ENCODE measurements around the gene PRIM1.
A peak's percentile ranks its signal among the peaks of the same experiment; 100 is the strongest.
"Not testable (repeated sequence)": the region's sequence is repeated elsewhere in the genome, so short reads cannot be mapped to it uniquely, and the experiment has no call there.

The PRIM1 gene

DNA sequence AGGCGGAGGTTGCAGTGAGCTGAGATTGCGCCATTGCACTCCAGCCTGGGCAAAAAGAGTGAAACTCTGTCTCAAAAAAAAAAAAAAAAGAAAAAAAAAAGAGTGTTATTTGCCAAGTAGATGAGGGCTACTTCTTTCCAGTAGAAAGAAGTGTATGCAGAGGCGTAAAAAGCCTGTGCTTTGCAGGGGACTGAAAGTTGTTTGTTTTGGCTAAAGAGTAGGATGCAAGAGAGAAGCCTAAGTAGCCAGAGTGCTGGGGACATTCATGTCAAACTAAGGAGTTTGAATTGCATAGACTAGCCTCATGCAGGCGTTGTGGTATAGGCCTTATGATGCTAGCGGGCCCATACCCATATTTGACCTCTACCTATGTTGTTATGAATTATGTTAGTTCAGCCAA, 20.5 kb upstream of the PRIM1 start:
- no peak for ATAC-seq
- Mint-ChIP-seq H3K27ac (no peak overlapping the region), H3K4me1 (no peaks in the 10 kb centered on the region), H3K36me3 (no peaks in the 10 kb centered on the region), H3K9me3 (no peaks in the 10 kb centered on the region), H3K4me3 (no peak overlapping the region)
- no peak for DNase-seq (ENCODE audit: low spot score in 2 of 2)

DNA sequence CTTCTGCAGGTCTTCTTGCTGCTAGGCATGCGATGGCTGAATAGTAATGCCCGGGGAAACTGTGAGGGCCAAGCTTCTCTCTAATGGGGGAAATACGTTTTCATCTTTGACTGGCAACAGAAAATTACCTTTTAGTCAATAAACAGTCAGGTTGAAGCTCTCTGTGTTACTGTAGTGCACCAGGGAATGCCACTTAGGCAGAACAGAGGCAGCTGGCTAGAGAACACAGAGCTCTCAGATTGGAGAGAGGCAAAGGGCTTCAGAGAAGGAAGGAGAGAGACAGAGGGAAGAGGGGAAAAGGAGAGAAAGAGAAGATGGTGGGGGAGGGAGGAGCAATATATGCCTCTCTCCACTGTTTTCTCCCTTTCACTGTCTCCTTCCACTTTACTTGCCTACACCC, 17.7 kb upstream of the PRIM1 start:
- no peak overlapping the region for H3K4me3 Mint-ChIP-seq
- H3K27ac Mint-ChIP-seq: no peak overlapping the region
- H3K4me1 Mint-ChIP-seq: no peaks in the 10 kb centered on the region
- no peaks in the 10 kb centered on the region for H3K9me3 Mint-ChIP-seq
- DNase-seq (ENCODE audit: low spot score in 2 of 2) (no peak), ATAC-seq (no peak)
- H3K36me3 Mint-ChIP-seq: no peaks in the 10 kb centered on the region

DNA sequence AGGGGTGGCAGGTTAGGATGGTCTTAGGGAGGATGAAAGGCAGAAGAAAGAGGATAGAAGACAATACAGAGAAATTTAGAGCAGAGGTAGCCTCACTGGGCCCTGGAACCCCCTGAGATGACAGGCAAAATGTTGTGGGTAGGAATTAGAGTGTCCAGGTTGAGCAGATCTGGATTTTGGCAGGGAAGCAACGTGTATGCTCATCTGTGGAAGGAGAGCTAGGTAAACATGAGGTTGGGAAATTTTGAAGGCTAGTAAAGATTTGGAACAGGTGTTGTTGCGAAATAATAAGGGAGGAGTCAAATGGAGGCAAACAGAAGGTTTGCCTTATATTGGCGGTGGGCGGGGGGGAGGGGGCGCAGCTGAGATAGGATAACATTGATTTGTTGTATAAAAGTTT, 16.3 kb upstream of the PRIM1 start:
- no peaks in the 10 kb centered on the region for H3K4me1 Mint-ChIP-seq
- no peaks in the 10 kb centered on the region for H3K9me3 Mint-ChIP-seq
- DNase-seq (ENCODE audit: low spot score in 2 of 2) (no peak), ATAC-seq (no peak)
- no peak overlapping the region for H3K4me3 Mint-ChIP-seq
- H3K36me3 Mint-ChIP-seq: no peaks in the 10 kb centered on the region
- H3K27ac Mint-ChIP-seq: no peak overlapping the region

DNA sequence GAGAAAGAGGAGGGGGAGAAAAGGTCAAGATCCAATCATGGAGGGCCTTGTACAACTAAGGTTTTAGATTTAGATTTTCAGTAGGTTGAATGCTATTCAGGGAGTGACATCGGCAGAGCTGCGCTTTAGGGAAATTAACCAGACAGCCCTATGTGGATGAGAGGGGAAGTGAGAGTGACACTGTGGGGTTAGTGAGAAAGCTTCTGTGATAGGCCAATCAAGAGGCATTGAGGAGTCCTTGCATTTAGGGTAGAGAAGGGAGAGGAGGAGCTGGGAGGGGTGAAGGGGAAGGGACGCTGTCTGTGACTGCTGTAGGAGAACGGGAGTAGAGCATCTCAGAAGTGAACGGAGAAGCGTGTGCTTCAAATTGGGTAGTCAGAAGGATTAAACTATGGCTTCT, 14.4 kb upstream of the PRIM1 start:
- no peaks in the 10 kb centered on the region for H3K9me3 Mint-ChIP-seq
- H3K27ac Mint-ChIP-seq: no peak overlapping the region
- no peak for DNase-seq (ENCODE audit: low spot score in 2 of 2)
- H3K36me3 Mint-ChIP-seq: no peaks in the 10 kb centered on the region
- H3K4me3 Mint-ChIP-seq: no peak overlapping the region
- H3K4me1 Mint-ChIP-seq: peaks cover 5% of the 10 kb centered on the region
- no peak for ATAC-seq

DNA sequence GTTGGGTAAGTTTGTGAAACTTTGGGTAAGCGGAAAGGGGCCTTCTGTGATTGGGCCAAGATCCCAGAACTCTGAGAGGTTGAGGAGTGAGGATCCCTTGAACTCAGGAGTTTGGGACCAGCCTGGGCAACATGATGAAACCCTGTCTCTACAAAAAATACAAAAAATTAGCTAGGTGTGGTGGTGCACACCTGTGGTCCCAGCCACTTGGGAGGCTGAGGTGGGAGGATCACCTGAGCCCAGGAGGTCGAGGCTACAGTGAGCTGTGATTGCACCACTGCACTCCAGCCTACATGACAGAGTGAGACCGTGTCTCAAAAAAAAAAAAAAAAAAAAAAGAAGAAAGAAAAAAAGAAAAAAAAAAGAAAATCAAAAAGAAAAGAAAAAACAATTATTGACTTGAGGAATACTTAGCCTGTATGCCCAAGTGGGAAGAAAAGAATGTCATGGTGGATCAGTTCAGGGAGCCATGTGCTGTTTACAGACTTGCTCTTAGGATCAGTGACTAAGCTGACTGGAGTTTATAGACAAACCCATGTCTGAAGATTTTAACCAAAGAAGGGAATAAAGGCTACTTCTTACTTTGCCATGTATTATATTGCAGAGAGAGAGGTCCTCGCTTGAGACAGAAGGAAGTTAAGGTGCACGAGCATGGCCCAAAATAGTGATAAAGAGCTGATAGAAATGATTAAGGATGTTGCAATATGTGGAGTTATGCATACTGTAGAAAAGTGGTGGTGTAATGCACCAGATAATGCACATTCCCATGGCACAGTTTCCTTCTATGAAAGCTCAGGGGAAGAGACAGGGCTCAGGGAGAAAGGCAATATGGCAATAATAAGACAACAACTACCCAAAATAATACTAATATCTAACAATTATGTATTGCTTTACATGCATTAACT, 11.9 kb upstream of the PRIM1 start:
- DNase-seq (ENCODE audit: low spot score in 2 of 2): no peak

DNA sequence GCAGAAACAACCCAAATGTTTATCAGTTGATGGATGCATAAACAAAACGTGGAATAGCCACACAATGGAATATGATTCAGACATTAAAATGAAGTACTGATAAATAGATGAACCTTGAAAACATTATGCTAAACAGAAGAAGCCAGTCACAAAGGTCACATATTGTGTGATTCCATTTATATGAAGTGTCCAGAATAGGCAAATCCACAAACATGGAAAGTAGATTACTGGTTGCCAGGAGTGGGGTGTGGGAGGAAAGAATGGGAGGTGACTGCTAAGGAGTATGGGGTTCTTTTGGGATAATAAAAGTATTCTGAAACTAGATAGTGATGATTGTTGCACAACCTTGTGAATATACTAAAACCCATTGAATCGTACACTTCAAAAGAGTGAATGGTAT, 9.7 kb upstream of the PRIM1 start:
- Mint-ChIP-seq H3K4me1 (peaks cover 11% of the 10 kb centered on the region), H3K36me3 (no peaks in the 10 kb centered on the region), H3K27ac (no peak overlapping the region), H3K9me3 (no peaks in the 10 kb centered on the region), H3K4me3 (no peak overlapping the region)
- no peak for DNase-seq (ENCODE audit: low spot score in 2 of 2)
- ATAC-seq: no peak

More for the DNA sequence above, 11.9 kb upstream of the PRIM1 start:
- no peak overlapping the region for H3K27ac Mint-ChIP-seq
- no peak for ATAC-seq
- H3K36me3 Mint-ChIP-seq: no peaks in the 10 kb centered on the region
- peaks cover 6% of the 10 kb centered on the region for H3K4me1 Mint-ChIP-seq
- H3K9me3 Mint-ChIP-seq: no peaks in the 10 kb centered on the region
- H3K4me3 Mint-ChIP-seq: no peak overlapping the region

DNA sequence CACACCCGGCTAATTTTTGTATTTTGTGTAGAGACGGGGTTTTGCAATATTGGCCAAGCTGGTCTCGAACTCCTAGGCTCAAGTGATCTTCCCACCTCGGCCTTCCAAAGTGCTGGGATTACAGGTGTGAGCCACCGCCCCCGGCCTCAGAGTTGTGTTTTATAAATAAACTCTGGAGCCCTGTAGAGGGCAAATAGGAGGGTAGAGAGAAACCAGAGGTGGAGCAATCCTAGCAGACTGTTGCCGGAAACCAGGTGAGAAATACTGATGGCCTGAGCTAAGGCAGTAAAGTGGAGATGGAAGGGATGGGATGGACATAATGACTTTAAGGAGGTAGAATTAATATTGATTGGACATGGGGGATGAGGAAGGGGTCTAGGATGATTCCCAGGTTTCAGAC, 8.3 kb upstream of the PRIM1 start:
- H3K4me1 Mint-ChIP-seq: peaks cover 11% of the 10 kb centered on the region
- DNase-seq (ENCODE audit: low spot score in 2 of 2) (no peak), ATAC-seq (no peak)

DNA sequence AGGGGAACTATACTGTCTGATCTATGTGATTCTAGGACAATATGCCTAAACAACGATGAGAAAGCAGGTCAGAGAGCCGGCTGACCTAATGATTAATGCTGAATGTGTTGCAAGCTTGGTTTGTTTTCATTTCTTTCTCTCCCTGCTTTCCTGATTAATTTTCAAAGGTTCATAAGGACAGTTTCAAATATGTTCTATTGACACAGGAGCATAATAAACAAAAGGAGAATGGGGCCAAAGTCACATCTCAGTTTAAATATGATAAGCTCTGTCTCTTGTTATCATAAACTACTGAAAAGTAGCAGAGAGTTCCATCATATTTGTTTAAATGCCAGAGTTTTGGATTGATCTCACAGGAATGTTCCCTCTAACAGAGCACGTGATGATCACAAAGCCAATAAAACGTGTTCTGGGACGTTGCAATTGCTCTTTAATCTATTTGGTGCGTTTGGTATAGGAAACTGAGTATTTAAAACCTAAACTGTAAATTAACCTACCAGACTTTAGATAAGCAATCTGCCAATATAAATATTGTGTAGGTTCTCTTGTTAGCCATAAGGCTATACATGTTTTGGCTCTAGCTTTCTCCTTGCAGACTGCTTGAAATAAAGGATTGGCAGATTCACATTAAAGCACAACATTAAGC, 7.3 kb upstream of the PRIM1 start:
- ATAC-seq (no peak), DNase-seq (ENCODE audit: low spot score in 2 of 2) (no peak)
- no peaks in the 10 kb centered on the region for H3K9me3 Mint-ChIP-seq
- no peak overlapping the region for H3K4me3 Mint-ChIP-seq
- H3K4me1 Mint-ChIP-seq: peaks cover 11% of the 10 kb centered on the region
- no peak overlapping the region for H3K27ac Mint-ChIP-seq
- no peaks in the 10 kb centered on the region for H3K36me3 Mint-ChIP-seq

More for the DNA sequence above, 8.3 kb upstream of the PRIM1 start:
- Mint-ChIP-seq H3K36me3 (no peaks in the 10 kb centered on the region), H3K4me3 (no peak overlapping the region), H3K27ac (no peak overlapping the region), H3K9me3 (no peaks in the 10 kb centered on the region)

DNA sequence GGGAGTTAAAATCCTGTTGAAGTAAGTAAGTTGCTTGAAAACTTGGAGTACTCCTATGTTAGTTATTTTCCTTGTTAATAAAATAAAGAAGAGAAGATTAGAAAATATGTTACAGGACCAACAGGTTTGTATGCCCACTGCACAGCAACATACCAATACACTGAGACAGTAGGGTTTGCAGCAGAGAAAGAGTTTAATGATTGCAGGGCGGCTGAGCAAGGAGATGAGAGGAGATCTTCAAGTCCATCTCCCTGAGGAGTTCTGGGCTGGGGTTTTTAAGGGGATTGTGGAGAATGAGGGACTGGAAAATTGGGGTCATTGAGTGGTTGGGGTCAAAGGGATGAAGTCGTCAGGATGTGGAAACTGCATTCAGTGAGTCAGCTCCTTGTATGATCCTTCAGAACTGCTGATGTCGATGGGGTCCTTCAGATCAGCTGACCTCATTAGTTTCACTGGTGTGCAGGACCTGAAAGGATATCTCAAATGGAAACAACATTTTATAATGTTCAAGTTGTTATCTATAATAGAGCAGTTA, 6.7 kb upstream of the PRIM1 start:
- H3K9me3 Mint-ChIP-seq: no peaks in the 10 kb centered on the region
- H3K36me3 Mint-ChIP-seq: no peaks in the 10 kb centered on the region
- peaks cover 11% of the 10 kb centered on the region for H3K4me1 Mint-ChIP-seq
- H3K4me3 Mint-ChIP-seq: no peak overlapping the region
- DNase-seq (ENCODE audit: low spot score in 2 of 2) (no peak), ATAC-seq (no peak)
- no peak overlapping the region for H3K27ac Mint-ChIP-seq

DNA sequence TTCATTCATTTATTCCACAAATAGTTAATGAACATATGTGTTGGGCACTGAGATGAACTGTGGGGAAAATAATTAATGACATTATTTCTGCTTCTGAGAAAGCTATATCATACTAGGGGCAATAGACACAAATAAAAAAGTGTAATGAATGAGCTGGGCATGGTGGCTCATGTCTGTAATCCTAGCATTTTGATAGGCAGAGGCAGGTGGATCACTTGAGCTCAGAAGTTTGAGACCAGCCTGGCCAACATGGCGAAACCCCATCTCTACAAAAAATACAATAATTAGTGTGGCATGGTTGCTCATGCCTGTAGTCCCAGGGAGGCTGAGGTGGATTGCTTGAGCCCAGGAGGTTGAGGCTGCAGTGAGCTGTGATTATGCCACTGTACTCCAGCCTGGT, 5.8 kb upstream of the PRIM1 start:
- DNase-seq (ENCODE audit: low spot score in 2 of 2); H3K36me3 Mint-ChIP-seq; H3K4me1 Mint-ChIP-seq; H3K4me3 Mint-ChIP-seq; H3K27ac Mint-ChIP-seq; ATAC-seq; H3K9me3 Mint-ChIP-seq: not testable (repeated sequence)

DNA sequence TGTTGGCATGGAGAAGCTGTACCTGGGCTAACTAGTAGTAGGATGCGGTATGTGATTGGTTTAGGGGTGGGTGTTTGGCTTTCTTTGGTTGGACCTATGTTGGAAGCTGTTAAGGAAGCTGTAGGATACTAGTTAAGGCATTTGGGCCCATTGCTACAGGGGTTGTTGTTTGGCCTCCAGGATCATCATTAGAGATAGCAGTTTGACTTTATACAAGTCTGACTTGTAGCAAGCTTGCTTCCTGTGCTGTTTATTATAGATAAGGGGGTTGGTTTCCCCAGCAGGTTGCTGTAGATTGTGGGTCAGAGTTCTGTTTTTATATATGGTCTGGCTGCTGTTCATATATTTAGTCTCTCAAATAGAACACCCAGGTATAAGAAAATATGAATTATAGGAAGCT, 1.4 kb upstream of the PRIM1 start:
- no peak overlapping the region for H3K27ac Mint-ChIP-seq
- no peaks in the 10 kb centered on the region for H3K9me3 Mint-ChIP-seq
- no peak overlapping the region for H3K4me3 Mint-ChIP-seq

DNA sequence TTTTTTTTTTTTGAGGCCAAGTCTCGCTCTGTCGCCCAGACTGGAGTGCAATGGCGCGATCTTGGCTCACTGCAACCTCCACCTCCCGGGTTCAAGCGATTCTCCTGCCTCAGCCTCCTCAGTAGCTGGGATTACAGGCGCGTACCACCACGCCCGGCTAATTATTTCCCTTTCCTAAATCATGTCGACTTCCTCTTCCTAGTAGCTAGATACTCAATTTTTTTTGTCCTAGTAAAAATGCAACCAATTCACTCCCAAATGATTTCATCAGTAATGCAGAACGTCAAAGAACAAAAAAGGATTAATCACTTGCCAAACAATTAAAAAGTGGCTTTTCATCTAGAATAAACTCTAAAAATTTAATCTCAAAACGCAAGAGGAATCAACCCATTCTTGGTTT, 1.5 kb downstream of the PRIM1 start:
- H3K4me3 Mint-ChIP-seq: peak overlapping the region; percentile 90
- DNase-seq (ENCODE audit: low spot score in 2 of 2); ATAC-seq; H3K9me3 Mint-ChIP-seq: not testable (repeated sequence)
- peaks cover 37% of the 10 kb centered on the region for H3K4me1 Mint-ChIP-seq
- H3K27ac Mint-ChIP-seq: peak overlapping the region; percentile 96
- H3K36me3 Mint-ChIP-seq: peaks cover 70% of the 10 kb centered on the region

More for the DNA sequence above, 1.4 kb upstream of the PRIM1 start:
- Mint-ChIP-seq H3K4me1 (peaks cover 26% of the 10 kb centered on the region), H3K36me3 (peaks cover 40% of the 10 kb centered on the region)
- DNase-seq (ENCODE audit: low spot score in 2 of 2): no peak
- no peak for ATAC-seq

DNA sequence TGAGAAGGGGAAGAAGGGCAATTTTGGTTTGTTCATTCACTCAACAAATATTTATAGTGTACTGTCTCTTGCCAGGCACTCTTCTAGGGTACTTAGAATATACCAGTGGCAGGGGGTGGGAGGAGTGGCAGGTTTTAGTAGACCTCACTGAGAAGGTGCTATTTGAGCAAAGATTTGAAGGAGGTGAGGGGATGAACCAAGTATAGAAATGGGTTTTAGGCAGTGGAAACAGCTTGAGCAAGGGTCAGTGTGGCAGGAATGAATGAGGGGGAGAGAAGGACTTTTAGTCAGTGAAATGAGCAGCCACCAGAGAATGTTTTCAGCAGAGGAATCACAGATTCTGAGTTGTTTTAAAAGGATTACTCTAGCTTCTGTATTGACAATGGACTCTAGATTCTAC, 2.3 kb downstream of the PRIM1 start:
- H3K4me1 Mint-ChIP-seq: peaks cover 37% of the 10 kb centered on the region
- ATAC-seq: no peak
- H3K9me3 Mint-ChIP-seq: no peaks in the 10 kb centered on the region
- DNase-seq (ENCODE audit: low spot score in 2 of 2): no peak
- peak overlapping the region; percentile 8 for H3K27ac Mint-ChIP-seq
- H3K4me3 Mint-ChIP-seq: peak overlapping the region; percentile 90
- peaks cover 77% of the 10 kb centered on the region for H3K36me3 Mint-ChIP-seq

DNA sequence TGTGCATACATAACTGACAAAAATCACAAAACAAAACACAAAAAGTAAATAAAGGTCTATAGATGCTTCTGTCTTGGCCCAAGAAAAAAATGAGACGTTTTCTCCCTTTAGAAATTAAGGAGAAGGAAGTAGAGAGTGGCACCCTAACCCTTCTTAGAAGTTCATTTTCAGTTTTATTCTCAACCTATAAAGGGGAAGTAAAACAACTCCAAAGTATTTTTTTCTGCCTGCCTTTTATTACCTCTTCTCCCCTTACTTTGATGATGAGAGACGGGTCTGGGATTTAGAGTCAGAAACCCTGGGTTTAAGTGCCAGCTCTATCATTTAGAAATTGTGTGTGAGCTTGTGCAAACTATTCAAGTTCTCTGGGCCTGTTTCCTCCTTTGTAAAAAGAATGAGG, 2.8 kb downstream of the PRIM1 start:
- ATAC-seq (no peak), DNase-seq (ENCODE audit: low spot score in 2 of 2) (no peak)
- Mint-ChIP-seq H3K9me3 (no peaks in the 10 kb centered on the region), H3K27ac (peak overlapping the region; percentile 8), H3K4me1 (peaks cover 37% of the 10 kb centered on the region), H3K4me3 (peak overlapping the region; percentile 90), H3K36me3 (peaks cover 82% of the 10 kb centered on the region)

DNA sequence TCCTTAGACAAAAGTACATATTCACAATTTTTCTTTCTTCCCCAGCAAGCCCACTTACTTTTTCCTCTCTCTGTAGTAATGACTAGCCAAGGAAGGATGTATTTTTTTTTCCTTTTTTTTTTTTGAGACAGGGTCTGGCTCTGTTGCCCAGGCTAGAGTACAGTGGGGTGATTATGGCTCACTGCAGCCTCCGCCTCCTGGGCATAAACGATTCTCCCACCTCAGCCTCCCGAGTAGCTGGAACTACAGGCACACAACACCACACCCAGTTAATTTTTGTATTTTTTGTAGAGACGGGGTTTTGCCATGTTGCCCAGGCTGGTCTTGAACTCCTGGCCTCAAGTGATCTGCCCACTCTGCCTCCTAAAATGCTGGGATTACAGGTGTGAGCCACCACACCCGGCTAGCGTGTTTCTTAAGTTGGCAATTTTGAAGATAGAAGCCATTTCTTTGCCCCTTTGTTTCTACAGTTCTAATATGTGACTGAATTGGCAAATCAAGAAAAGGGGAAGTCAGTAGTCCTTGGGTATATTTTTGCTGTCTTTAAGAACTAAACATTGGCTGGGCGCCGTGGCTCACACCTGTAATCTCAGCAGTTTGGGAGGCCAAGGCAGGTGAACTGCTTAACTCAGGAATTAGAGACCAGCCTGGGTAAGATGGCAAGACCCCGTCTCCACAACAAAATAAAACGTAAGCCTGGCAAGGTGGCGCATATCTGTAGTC, 23.8 kb downstream of the PRIM1 start:
- Mint-ChIP-seq H3K4me3 (no peak overlapping the region), H3K27ac (no peak overlapping the region), H3K9me3 (no peaks in the 10 kb centered on the region), H3K36me3 (peaks cover 92% of the 10 kb centered on the region), H3K4me1 (peaks cover 22% of the 10 kb centered on the region)
- no peak for DNase-seq (ENCODE audit: low spot score in 2 of 2)
- no peak for ATAC-seq
